VCaP (cell line): ENCODE data around the gene GPC1.

Experiments used
- H3K27ac ChIP-seq: fragments of 450-650 bp; 2 replicates; pipeline ENCODE4 v1.5.1; 2017
- CTCF ChIP-seq: fragments of 450-650 bp; conservative IDR thresholded peaks from 2 replicates; pipeline ENCODE4 v1.5.1; 2017; ENCODE audit warnings: mild to moderate bottlenecking, moderate library complexity

The GPC1 gene

DNA sequence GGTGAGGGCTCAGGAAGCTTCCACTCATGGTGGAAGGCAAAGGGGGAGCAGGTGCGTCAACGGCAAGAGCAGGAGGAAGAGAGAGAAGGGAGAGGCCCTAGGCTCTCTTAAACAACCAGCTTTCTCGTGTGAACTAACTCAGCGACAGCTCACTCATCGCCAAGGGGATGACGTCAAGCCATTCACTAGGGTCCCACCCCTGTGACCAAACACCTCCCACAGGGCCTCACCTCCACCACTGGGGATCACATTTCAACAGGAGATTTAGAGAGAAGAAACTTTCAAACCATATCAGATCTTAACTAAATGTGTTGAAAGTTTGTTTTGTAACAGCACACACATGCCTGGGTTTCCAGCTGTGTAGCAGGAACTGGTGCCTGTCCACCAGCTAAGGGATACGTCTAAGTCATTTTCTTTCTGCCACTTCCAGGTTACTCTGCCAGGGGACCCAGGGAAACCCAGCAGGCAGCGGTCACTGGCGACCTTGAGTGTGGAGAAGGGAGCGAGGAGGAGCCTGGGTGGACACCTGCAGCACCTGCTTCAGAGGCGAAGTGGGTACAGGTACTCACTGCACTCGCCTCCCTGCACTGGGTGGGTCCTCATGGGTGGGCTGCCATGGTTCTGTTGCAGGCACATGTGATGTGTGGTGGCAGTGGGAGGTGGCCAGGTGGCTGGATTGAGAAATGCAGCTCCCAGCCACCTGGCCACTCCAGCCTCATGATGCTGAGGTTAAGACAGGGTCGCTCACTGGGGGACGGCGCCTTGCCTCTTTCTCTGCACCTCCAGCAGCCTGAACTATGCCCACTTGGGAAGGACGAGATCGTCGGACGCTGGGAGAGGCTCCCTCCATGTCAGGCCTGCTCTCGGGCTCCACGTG lies 8.4 kb upstream of the GPC1 start:
- TF ChIP-seq CTCF, result no peak
- no peak overlapping the region for H3K27ac ChIP-seq

GRCh38 chr2:240427729-240428128 lies 7.7 kb upstream of the GPC1 start:
- H3K27ac ChIP-seq, result no peak overlapping the region
- TF ChIP-seq CTCF, result no peak

DNA sequence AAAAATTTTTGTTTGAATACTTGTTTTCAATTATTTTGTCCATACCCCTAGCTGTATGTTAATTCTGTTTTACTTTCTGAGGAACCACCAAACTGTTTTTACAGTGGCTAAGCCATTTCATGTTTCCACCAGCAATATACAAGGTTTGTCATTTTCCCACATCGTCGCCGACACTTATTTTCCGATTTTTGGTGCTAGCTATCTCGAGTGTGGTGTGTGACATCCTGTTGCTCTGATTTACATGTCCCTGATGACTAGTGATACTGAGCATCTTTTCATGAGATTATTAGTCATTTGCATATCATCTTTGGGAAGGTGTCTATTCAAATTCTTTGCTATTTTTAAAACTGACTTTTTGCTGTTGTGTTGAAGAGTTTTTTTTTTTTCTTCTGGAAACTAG lies 7.2 kb upstream of the GPC1 start:
- no peak overlapping the region for H3K27ac ChIP-seq
- TF ChIP-seq CTCF, result no peak

DNA sequence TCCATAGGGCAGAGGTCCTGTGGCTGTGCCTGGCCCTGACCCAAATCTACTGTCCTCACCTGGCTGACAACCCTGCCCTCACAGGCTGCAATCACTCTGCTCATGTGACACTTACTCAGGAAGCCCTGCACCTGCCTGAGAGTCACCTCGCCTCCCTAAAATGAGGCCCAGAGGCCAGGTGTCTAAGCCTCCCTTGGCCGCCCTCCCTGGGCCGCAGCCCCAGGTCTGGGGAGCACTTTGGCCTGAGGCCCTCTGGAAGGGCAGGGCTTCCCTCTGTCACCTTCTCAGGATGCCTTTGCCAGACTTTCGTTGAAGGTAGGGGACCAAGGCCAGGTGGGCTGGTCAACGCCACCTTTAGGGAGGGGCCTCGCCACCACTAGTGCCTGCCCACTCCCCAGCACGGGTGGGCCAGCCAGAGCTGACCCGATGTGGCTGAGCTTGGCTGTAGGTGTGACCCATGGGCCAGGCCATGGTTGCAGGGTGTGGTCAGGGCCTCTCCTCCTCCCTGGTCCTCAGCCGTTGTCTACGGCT lies 6.1 kb upstream of the GPC1 start:
- no peak overlapping the region for H3K27ac ChIP-seq
- TF ChIP-seq CTCF, result no peak

DNA sequence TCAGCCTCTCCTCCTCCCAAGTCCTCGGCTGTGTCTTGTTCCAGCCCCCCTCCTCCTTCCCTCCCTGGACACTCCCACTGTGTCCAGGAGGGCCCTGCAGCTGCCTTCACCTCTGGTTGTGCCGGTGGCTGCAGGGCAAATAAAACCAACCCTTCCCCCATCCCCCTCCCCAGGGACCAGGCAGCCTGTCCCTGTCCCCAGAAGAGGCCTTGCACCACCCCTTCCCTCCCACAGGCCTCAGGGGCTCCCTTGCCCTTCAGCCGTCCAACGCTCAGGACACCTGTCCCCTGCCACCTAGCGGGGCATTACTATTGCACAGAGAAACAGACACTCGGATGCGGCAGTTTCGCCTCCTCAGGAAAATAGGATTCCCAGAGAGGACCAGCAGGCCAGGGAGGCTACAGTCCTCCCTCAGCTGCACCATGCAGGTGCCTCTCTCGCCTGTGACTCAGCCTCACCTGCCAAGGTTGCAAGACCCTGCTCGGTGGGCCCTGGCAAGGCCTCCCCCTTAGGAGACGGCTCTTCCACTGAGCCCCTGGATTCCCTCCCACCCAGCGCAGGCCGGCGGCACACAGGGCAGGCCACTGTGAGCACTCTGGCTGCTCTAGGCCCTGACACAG lies 5.5 kb upstream of the GPC1 start:
- H3K27ac ChIP-seq, result no peak overlapping the region
- TF ChIP-seq CTCF, result no peak

DNA sequence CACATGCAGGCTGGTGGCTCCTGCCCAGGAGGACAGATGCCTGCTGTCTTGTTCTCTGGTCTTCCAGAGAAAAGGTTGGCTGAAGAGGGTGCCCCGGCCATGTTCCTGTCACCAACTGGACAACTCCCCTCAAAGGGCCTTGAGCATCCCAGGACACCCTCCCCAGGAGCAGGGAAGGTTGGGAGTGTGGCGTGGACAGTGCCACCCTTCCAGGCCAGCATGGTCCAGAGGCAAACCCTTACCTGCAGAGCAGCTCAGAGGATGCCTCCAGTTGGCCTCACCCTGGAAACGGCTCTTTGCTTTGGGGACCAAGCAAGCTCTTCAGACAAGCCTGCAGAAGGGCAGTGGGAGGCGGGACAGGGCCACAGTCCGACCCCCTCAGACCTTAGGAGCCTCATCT lies 4.9 kb upstream of the GPC1 start:
- no peak overlapping the region for H3K27ac ChIP-seq
- TF ChIP-seq CTCF, result no peak

GRCh38 chr2:240431271-240431660 lies 4.2 kb upstream of the GPC1 start:
- H3K27ac ChIP-seq, result no peak overlapping the region
- TF ChIP-seq CTCF, result no peak
